HG02852 (cell line): ENCODE results near the gene EXOC1.
A peak's percentile ranks its signal among the peaks of the same experiment; 100 is the strongest.
"Not testable (repeated sequence)": the region's sequence is repeated elsewhere in the genome, so short reads cannot be mapped to it uniquely, and the experiment has no call there.

Source experiments
- ATAC-seq: cut with Tn5 transposase; IDR thresholded peaks from one replicate; pipeline ENCODE4 v1.9.1; 2021; ENCODE audit warnings: mild to moderate bottlenecking, moderate library complexity; ENCODE audit not compliant: unreplicated experiment

Gene EXOC1

DNA sequence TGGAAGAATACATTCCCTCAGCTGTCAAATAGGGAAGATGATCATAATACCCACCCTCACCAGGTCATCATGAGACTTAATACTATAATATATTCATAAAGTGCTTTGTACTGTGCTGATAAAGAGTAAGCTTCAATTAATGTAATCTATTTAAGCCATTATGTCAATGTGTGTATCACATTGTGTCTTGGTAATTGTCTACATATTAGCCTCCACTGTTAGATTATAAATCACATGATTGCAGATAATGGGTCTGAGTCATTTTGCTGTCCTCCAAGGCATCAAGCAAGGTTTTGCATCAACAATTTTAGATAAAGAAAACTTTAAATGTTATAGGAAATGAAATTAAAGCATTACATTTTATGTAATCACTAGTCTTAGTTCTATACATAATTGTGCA is 50.1 kb downstream of the EXOC1 start:
- no peak for ATAC-seq

DNA sequence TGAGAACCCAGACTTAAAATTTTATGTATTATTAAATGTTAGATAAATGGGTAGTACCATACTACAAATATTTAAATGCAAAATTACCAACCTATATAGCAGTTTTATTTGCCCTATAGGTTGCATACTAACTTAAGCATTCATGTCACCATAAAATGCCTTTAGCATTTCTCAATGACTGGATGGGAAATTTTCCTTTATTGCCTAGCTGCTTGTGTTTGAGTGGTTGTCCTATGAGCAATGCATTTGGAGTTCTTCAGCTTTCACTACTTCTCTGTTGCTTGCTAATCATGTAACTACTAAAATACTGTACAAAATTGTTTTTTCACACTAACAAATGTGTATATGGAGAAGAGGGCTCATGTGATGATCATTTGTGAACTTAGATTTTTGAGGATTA is 51.1 kb downstream of the EXOC1 start:
- ATAC-seq: no peak

DNA sequence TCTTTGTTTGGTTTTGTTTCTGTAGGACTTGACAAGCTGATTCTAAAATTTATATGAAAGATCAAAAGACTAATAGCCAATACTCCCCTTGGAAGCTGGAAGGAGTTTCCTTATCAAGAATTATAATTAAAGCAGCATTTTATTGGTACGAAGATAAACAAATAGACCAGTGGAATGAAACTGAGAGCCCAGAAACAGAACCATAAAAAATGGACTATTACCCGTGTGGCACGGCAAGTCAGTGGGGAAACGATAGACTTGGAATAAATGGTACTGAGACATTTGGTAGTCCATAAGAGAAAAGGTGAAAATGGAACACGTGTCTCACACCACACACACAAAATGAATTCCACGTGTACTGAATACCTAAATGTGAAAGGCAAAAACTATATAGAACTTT is 52.9 kb downstream of the EXOC1 start:
- no peak for ATAC-seq

DNA sequence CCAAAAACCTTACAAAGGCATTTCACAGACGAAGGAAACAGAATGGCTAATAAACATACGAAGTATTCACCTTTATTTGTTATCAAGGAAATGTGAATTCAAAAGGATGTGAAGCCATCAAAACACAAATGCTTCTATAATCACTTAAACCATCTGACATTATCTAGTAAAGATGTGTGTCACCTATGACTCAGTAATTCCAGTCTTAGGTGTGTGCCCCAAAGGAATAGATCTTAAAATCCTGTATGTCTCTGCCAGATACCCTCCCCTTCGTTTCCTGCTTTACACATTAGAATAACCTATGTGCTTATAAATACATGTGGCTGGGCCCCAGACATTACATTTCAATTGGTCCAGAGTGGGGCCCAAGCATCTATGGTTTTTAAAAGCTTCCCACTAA is 53.5 kb downstream of the EXOC1 start:
- no peak for ATAC-seq

DNA sequence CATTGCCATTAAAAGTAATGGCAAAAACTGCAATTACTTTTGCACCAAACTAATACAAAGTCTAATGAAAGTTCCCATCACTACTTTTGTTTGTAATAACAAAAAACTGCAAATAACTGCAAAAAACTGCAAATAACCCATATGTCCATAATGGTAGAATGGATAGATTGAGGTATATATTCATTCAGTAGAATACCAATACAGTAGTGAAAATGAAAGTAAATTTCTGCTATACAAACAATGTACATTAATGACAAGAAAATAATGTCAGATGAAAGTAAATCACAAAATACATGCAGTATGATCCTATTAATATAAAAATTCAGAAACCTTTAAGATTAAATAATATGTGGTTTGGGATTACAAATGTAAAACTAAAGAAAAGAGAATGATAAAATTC is 54.0 kb downstream of the EXOC1 start:
- no peak for ATAC-seq

DNA sequence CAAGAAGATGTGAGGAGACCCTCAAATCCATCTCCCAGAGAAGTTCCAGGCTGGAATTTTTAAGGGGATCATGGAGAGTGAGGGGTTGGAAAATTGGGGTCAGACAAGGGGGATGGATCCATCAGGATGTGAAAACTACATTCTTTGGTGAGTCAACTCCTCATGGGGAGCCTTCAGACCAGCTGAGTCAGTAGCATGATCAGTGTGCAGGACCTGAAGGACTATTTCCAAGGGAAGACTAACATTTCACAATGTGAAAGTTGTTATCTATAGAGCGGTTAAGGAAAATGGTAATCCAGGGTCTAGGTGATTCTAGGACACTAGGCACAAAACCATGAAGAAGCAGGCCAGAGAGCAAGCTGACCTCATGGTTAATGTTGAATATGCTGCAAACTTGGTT is 56.7 kb downstream of the EXOC1 start:
- ATAC-seq: no peak

DNA sequence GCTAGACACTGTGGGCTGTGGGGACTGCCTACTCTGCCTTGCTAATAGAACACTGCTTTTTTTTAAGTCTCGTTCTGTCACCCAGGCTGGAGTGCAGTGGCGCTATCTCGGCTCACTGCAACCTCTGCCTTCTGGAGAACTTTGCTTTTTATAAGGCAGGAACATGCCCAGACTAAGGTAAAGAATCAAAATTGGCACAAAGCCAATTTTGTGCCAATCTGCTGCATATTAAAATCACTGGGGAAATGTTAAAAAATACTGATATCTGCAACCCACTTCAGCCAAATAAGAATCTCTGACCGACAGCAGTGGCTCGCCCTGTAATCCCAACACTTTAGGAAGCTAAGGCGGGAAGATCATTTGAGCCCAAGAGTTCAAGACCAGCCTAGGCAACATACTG is 58.8 kb downstream of the EXOC1 start:
- ATAC-seq: no peak

DNA sequence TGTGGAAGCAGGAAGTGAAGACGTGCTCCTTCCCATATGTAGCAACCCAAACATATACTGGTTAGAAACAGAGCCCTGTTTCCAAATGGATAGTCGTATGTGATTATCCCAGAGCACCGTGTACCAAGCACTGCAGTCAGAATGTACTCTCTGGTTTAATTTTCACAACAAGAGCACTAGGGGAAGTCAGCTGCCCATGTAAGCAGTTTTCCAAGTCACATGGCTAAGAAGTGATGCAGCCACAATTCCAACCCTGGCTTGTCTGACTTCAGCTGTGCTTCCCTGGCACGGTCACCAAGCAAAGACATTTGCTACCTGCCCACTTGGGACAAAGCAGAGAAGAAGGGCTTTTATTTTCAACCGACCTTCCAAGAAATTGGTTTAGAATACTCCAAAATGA is 67.1 kb downstream of the EXOC1 start:
- no peak for ATAC-seq

DNA sequence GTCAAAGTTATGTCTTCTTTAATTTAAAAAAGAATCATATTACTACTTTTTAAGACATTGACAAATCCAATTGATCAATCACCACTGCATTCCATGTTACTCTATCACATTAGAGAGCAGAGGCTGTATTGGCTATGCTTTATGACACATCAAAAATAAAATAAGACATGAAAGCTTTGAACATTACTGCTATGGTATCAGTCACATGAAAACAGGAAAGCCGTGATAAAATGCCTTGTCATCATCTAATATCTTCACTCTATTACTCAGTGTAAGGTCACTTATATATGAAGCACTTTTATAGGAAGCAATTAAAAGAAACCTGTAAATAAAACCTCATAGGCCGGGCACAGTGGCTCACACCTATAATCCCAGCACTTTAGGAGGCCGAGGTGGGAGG is 67.6 kb downstream of the EXOC1 start:
- no peak for ATAC-seq

DNA sequence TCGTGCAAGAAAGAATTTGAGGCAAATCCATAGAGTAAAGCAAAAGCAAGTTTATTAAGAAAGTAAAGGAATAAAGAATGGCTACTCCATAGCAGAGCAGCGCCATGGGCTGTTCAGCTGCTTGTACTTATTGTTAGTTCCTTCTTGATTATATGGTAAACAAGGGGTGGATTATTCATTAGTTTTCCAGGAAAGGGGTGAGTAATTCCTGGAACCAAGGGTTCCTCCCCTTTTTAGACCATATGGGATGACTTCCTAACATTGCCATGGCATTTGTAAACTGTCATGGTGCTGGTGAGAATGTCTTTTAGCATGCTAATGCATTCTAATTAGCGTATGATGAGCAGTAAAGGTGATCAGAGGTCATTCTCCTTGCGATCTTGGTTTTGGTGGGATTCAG is 71.8 kb downstream of the EXOC1 start:
- ATAC-seq: no peak

DNA sequence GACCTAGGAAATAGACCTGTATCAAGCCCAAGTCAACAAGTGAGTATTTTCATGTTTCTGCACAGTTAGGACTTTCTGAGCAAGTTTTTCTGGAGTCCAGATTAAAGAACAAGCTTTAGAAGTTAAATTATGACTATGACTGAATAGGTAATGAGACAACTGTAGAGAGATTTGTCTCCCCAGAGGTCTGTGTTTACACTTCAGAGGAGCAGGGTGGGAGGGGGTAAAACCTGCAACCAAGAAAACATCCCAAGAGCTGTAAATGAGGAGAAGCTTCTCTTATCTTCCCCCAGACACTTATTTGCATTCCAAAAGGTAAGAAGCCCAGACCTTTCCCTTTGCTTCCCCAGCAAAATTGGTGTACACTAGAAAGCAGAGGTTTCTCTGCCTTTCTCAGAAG is 73.2 kb downstream of the EXOC1 start:
- ATAC-seq: peak; percentile 51

DNA sequence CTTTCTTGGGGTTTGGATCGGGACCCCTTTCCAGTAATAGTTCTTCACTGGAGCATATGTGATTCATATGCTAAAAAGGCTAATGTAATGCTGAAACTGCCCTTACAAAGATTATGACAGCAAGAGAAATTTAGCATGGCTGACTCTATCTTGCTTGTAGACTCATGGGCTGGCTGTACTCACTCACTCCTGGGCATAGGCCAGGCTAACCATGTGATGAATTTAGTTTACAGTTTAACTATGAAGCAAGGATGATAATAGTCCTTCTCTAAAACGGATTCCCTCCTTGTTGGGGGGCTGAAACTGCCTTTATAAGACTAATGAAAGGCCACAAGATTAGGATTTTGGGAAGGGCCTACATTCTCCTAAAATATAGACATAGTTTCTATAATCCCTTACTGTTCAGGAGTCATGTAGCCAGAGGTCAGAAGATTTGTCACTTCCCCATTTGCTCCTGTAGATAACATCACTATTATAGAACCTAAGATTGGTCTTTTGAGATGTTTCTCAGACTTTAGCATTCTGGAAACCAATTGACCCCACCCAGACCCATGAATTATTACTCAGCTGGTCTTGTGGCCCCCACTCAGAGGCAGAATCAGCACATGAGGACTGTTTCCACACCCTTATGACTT is 74.5 kb downstream of the EXOC1 start:
- no peak for ATAC-seq

DNA sequence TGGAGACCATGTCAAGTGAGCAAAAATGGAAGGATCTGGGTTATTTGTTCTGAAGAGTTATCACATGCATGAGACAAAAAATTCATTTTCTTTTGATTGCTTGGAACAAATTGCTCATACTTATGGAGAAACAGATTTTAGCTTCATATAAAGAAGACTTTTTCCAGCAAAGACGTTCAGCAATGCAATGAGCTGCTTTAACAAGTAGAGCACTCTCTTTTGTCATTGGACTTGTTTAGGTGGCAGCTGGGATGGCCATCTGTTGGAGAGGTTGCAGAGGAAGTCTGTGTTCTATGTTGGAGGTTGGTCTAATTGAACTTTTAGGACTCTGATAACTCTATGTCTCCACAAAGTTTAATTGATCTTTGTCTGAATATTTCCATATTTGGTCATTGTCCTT is 75.4 kb downstream of the EXOC1 start:
- ATAC-seq: no peak

DNA sequence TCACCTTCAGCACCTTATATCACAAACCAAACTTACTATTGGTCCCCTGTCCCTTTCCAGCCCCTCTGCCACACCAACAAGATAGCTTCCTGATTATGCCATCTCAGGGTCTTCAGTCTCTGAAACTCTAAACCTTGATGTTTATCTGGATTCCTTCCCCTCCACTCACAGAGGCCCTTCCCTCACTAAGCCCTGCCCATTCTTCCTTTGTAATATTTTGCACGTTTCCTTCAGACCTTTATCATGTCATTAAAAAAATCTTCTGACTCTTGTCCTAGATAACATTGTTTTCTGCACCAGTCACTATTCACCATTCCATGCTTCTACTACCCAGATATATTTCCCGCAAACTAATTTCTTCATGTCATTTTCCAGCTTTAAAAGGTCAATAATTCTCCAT is 77.6 kb downstream of the EXOC1 start:
- no peak for ATAC-seq

DNA sequence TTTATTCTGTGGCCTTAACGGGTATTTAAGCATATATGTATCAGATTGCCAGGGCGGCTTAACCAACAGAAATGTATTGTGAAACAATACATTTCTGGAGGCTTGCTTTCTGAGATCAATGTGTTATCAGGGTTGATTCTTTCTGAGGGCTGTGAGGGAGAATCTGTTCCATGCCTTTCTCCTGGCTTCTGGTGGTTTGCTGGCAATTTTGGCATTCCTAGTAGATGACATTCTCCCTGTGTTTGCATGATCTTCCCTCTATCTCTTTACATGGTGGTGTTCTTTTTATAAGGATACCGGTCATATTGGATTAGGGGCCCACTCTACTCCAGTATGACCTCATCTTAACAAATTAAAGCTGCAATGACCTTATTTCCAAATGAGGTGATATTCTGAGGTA is 78.4 kb downstream of the EXOC1 start:
- ATAC-seq: no peak

DNA sequence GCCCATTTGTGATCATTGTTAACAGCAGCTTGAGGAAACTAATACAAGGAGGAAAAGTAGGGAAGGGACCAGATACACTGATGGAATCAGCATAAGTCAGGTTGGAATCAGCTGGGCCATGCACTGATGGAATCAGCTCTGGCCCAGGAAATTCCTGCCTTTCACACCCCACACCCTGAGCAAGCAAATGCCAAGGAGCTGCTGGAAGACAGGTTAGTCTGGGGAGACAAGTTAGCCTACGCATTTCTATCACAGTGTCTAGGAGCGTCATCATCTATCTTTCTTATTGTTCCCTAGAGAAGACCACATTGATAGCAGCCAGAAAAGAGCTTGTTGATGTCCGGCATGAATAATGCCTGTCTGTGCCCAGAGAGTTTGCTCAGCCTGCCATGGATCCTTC is 79.1 kb downstream of the EXOC1 start:
- ATAC-seq: no peak

DNA sequence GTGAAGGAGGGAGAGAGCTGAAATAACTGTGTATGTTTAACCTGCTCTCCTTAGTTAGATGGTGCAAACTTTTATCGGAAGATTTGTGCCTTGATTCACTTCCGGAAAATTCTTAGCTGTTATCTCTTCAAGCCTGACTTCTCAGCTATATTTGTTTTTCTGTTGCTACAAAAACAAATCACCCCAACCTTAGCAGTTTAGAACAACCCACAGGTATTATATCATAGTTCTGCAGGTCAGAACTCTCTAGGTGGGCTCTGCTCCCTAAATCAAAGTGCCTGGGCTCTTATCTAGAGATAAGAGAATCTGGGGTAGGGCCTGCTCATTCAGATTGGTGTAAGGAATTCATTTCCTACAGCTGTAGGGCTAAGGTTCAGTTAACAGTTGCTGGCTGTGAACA is 80.2 kb downstream of the EXOC1 start:
- no peak for ATAC-seq

DNA sequence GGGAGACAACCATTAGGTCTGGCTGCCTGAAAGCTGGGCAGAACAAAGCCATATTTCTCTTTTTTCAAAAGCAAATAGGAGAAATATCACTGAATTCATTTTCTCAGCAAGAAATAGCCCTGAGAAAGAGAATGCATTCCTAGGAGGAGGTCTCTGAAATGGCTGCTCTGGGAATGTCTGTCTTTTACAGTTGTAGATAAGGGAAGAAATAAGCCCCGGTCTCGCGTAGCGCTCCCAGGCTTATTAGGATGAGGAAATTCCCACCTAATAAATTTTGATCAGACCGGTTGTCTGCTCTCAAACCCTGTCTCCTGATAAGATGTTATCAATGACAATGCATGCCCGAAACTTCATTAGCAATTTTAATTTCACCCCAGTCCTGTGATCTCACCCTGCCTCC is 82.5 kb downstream of the EXOC1 start:
- not testable (repeated sequence) for ATAC-seq

DNA sequence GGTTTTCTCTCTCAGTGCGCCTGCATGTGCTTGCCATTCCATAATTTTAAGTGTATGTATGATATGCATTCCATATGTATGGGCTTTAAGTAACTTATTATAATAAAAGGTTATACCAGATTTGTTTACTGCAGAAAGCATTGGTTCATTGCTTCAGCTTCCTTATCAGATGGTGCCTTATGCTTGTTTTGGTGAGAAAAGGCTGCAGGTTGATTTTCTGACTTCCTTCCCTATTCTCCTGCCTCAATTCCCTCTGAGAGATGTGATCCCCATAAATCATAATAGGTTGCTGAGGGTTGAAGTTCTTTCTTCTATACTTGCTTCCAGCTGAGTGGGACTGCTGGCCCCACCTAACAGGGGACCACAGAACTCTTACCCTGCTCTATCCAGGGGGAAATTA is 85.0 kb downstream of the EXOC1 start:
- no peak for ATAC-seq

DNA sequence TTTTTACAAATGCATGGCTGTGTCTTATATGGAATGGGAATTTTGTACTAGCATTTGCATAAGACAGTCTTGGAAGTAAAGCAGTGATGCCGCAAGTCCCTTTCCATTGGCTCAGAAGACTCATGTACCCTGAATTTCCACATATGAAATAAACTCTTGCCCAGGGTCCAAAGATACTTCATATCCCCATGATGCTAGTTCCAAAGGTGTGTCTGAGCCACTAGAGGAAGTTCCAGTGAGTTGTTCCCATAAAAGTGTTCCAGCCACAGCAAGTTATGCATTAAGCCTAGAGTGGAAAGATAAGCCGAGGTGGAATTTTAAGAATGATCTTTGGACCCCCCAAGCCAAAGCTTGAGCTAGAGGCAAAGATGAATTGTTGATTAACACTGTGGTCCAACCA is 86.0 kb downstream of the EXOC1 start:
- no peak for ATAC-seq

DNA sequence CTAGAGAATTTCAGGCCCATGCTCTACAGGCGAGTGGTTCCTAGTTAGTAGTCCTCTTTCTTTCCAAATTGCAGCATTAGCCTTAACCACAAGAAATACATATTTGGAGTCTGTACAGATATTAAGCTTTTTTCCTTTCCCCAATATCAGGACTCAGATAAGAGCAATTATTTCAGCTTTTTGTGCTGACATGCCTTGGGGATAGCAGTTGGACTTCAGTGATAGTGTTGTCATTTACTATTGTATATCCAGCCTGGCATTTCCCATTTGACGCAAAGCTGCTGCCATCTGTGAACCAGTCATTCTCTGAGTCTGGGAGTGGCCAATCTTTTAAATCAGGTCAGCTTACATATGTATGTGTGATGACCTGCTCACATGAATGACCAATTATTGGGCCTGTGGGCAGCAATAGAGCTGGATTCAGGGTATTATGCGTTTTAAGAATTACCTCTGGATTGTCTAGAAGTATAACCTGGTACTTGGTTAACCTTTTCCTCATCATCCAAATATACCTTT is 88.5 kb downstream of the EXOC1 start:
- no peak for ATAC-seq

DNA sequence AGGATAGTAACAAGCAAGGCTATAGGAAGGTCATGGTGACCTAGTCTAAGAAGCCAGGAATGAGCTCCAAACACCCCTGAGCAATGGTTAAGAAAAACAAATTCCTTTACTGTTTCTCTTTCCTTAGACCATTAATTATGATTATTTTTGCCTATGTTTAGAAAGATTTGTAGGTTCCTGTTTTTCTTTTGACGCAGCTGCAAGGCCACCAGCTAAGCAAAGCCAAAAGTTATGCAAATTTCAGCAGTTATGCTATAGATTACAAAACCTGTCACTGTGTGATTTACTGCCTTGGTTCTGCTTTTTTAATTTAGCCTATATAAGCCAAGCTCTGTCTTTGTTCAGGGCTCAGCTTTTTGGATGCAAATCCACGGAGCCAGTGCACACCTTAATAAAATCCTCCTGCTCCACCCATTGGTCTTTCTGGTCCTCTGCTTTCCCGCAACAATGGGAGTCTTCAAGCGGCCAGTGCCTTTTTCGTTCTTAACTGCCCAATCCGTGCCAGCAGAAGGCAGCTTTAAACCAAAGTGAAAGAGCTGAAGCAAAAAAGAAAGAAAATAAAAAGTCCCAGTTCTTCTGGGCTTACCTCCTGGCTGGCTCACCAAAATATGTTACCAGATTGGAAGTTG is 93.9 kb downstream of the EXOC1 start:
- ATAC-seq: peak; percentile 34
